ENCODE results near the gene ANO1. TPM values are rescaled to one million over a fixed set of nuclear protein-coding genes. Genes with fewer than 3 reads are reported as not detected.

Gene ANO1
- total RNA-seq, 4 donors from 2014 or later, result 1.5 to 8.7 (median 4.6) TPM

DNA sequence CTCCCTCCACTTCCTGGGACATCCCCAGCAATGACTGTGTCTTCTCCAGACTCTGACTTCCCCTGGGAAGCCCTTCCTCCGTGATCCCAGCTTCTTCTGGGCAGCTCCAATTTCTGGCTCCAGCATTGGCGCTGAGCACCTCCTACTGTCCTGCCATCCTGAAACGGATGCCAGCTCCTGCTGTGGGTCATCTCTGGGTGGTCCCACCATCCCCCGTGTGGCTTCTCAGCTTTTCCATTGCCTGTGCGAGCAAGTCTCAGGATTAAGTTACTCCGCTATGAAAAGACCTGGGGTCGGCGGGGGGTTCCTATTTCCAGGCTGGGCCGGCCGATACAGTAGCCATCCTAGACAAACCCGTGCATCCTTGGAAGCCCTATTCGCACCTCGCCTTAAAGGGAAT lies 69.6 kb downstream of the ANO1 start:
- no peak for TF ChIP-seq CTCF (IDR thresholded peaks at IDR 0.05; ENCODE audit: low read depth)

- TF ChIP-seq CTCF (IDR thresholded peaks at IDR 0.05; ENCODE audit: low read depth), result no peak
These were observed 73.6 kb downstream of the ANO1 start for GRCh38 chr11:70151671-70152070.

DNA sequence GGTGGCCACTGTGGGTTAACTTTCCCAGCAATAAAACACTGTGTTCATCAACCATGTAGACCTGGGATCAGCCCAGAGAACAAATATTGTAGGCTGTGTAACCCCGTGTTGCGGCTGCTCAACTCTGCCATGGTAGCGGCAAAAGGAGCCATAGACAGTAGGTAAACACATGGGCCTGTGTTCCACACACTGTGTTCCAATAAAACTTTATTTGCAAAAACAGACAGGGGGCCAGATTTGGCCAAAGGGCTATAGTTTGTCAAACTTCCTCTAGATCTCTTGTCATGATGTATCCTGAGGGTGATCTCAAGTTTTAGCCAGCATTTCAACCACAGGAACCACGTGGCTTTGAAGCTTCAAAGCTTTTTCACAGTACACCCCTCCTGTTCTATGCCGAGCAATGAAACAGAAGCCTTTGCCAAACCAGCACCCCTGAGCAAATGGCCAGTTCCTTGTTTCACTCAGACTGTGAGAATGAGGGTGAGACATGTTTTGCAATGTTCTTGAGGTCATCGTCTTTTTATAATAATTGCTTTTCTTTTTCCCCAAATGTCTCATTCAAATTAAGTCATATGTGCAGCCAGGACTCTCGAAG lies 75.1 kb downstream of the ANO1 start:
- no peak for TF ChIP-seq CTCF (IDR thresholded peaks at IDR 0.05; ENCODE audit: low read depth)

DNA sequence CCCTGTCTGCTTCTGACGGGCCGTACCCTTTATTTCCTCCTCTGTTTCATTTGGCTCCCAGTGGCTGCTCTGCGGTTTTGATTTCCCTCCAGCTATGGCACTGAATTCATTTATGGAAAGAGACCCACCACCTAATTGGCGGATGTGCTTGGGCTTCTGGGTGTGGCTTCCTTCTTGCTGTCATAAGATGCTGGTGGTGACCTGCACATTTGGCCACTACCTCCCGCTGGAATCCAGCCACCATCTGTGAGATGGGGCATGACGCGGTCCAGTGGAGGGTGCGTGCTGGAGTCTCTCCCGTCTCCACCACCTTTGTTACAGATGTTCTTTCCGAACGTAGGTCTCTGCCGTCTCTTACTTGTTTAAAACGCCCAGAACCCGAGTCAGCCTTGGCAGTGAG lies 77.3 kb downstream of the ANO1 start:
- no peak for TF ChIP-seq CTCF (IDR thresholded peaks at IDR 0.05; ENCODE audit: low read depth)

DNA sequence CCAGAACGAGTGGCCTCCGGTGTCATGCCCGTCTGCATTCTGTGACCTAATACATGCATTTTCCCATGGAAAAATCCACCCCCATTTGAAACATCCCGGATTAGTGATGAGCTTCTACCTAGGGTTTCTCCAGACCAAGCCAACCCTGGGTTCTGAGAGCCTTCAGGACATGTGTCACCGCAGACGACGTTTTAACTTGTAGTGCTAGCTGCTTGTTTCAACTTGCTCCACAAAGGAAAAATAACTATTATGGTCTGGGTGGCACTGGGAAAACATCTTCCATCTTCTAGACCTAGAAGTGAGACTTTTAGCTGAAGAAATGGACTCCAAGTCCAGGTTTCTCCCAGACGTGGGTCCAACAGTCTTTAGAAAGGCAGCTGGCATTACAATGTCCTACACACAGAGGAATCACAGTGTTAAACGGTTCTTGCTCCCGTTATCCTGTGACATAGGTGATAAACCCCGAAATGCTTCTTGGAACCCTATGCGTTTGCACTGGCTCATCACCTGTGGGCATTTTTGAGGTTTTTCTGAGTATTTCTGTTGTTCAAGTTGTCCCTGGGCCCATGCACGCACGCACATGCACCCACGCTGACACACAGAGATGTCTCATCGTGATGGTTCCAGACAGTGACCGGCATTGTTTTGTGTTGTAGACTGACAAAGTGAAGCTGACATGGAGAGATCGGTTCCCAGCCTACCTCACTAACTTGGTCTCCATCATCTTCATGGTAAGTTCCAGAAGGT lies 78.3 kb downstream of the ANO1 start:
- TF ChIP-seq CTCF (IDR thresholded peaks at IDR 0.05; ENCODE audit: low read depth), result no peak

GRCh38 chr11:70158201-70158600 lies 80.1 kb downstream of the ANO1 start:
- no peak for TF ChIP-seq CTCF (IDR thresholded peaks at IDR 0.05; ENCODE audit: low read depth)

- no peak for TF ChIP-seq CTCF (IDR thresholded peaks at IDR 0.05; ENCODE audit: low read depth)
These were observed 80.8 kb downstream of the ANO1 start for GRCh38 chr11:70158757-70159389.

Data from subcutaneous adipose tissue (tissue), 4 donors.